Activated CD4-positive, alpha-beta T cell treated with anti-CD3 and anti-CD28 coated beads, Interleukin-2, amount 50 U/mL, for 24 hours (primary cell): ENCODE data around the gene BBS12.
A peak's percentile ranks its signal among the peaks of the same experiment; 100 is the strongest.

Source experiments
- DNase-seq, 2 donors: peaks; one replicate each; pipeline ENCODE4 v3.0.0-alpha.2; 2020; ENCODE audit warnings: low read depth in 1 of 2, low spot score in 1 of 2

Gene BBS12

GRCh38 chr4:122732329-122733026 is at the start of gene BBS12:
BBS12 (plus strand) TSS chr4:122732704; CDS start chr4:122741893, 9,189 bp downstream.
- peak; percentile 97 to 100 for DNase-seq

GRCh38 chr4:122686691-122687090 is 45.8 kb upstream of the BBS12 start:
- no peak for DNase-seq

- DNase-seq = no peak
Observed at GRCh38 chr4:122687531-122688061, 44.9 kb upstream of the BBS12 start.

GRCh38 chr4:122688529-122689140 is 43.9 kb upstream of the BBS12 start:
- DNase-seq = no peak

GRCh38 chr4:122689972-122690371 is 42.5 kb upstream of the BBS12 start:
- no peak for DNase-seq

- DNase-seq = no peak
Observed at GRCh38 chr4:122691988-122692387, 40.5 kb upstream of the BBS12 start.

GRCh38 chr4:122692641-122693520 is 39.6 kb upstream of the BBS12 start:
- DNase-seq = no peak

GRCh38 chr4:122695226-122695625 is 37.3 kb upstream of the BBS12 start:
- DNase-seq = no peak

- DNase-seq = no peak
Observed at GRCh38 chr4:122700178-122700725, 32.3 kb upstream of the BBS12 start.

- no peak for DNase-seq
Observed at GRCh38 chr4:122701061-122701460, 31.4 kb upstream of the BBS12 start.

GRCh38 chr4:122701965-122702364 is 30.5 kb upstream of the BBS12 start:
- DNase-seq = no peak

- no peak for DNase-seq
Observed at GRCh38 chr4:122702939-122703338, 29.6 kb upstream of the BBS12 start.

GRCh38 chr4:122703868-122704267 is 28.6 kb upstream of the BBS12 start:
- no peak for DNase-seq

GRCh38 chr4:122705009-122705408 is 27.5 kb upstream of the BBS12 start:
- no peak for DNase-seq

GRCh38 chr4:122705547-122706117 is 26.9 kb upstream of the BBS12 start:
- no peak for DNase-seq

- no peak for DNase-seq
Observed at GRCh38 chr4:122706511-122706910, 26.0 kb upstream of the BBS12 start.

GRCh38 chr4:122707497-122707896 is 25.0 kb upstream of the BBS12 start:
- no peak for DNase-seq

- DNase-seq = no peak
Observed at GRCh38 chr4:122709236-122709635, 23.3 kb upstream of the BBS12 start.

- peak in 1 of 2 donors; percentile 73 for DNase-seq
Observed at GRCh38 chr4:122710434-122711308, 21.8 kb upstream of the BBS12 start.

GRCh38 chr4:122711919-122712318 is 20.6 kb upstream of the BBS12 start:
- no peak for DNase-seq
